Neural cell (in vitro differentiated cells): ENCODE measurements around the gene CCDC68.

Experiments
- CTCF ChIP-seq: fragments of 450-650 bp; IDR thresholded peaks from 2 replicates; pipeline ENCODE4 v1.5.1; 2014; ENCODE audit warnings: antibody characterized with exemption, mild to moderate bottlenecking, moderate library complexity; ENCODE audit not compliant: poor library complexity, severe bottlenecking
- EP300 ChIP-seq: fragments of 450-650 bp; conservative IDR thresholded peaks from 2 replicates; pipeline ENCODE4 v1.6.1; 2014; ENCODE audit warnings: antibody characterized with exemption, mild to moderate bottlenecking, moderate library complexity; ENCODE audit not compliant: poor library complexity, severe bottlenecking
- EZH2 ChIP-seq: fragments of 200-600, 300-800 bp; shearing (Covaris generic), sonication (generic); IDR thresholded peaks from 2 replicates; pipeline ENCODE4 v1.6.1; 2014; ENCODE audit warnings: antibody characterized with exemption, low read length, borderline replicate concordance, mild to moderate bottlenecking; ENCODE audit not compliant: insufficient read depth, poor library complexity, severe bottlenecking
- POLR2AphosphoS5 ChIP-seq: IDR thresholded peaks from 2 replicates; pipeline ENCODE4 v1.6.1; 2012
- TAF1 ChIP-seq: IDR thresholded peaks from 2 replicates; pipeline ENCODE4 v1.6.1; 2012; ENCODE audit warnings: low read depth
- TF ChIP-seq, protein P1 (sequence below): IDR thresholded peaks from 2 replicates; pipeline ENCODE4 v1.6.1; 2012; ENCODE audit warnings: borderline replicate concordance

GRCh38 chr18:54968807-54969206, 9.5 kb upstream of the CCDC68 start:
- no peak for TF ChIP-seq CTCF
- TF ChIP-seq POLR2AphosphoS5: no peak
- TF ChIP-seq EP300: no peak
- TF ChIP-seq TAF1: no peak
- TF ChIP-seq EZH2: no peak
- TF ChIP-seq, protein P1, sequence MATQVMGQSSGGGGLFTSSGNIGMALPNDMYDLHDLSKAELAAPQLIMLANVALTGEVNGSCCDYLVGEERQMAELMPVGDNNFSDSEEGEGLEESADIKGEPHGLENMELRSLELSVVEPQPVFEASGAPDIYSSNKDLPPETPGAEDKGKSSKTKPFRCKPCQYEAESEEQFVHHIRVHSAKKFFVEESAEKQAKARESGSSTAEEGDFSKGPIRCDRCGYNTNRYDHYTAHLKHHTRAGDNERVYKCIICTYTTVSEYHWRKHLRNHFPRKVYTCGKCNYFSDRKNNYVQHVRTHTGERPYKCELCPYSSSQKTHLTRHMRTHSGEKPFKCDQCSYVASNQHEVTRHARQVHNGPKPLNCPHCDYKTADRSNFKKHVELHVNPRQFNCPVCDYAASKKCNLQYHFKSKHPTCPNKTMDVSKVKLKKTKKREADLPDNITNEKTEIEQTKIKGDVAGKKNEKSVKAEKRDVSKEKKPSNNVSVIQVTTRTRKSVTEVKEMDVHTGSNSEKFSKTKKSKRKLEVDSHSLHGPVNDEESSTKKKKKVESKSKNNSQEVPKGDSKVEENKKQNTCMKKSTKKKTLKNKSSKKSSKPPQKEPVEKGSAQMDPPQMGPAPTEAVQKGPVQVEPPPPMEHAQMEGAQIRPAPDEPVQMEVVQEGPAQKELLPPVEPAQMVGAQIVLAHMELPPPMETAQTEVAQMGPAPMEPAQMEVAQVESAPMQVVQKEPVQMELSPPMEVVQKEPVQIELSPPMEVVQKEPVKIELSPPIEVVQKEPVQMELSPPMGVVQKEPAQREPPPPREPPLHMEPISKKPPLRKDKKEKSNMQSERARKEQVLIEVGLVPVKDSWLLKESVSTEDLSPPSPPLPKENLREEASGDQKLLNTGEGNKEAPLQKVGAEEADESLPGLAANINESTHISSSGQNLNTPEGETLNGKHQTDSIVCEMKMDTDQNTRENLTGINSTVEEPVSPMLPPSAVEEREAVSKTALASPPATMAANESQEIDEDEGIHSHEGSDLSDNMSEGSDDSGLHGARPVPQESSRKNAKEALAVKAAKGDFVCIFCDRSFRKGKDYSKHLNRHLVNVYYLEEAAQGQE: no peak
